ENCODE data around the gene FAM228B. TPM values are rescaled to one million over a fixed set of nuclear protein-coding genes. Genes with fewer than 3 reads are reported as not detected.

The FAM228B gene
- total and polyA plus RNA-seq, 9 of the 15 experiments (the other 6 are each of a cell fraction or from before 2014, with no cell fraction given), result 1.1 to 3.7 (median 2.6) TPM

DNA sequence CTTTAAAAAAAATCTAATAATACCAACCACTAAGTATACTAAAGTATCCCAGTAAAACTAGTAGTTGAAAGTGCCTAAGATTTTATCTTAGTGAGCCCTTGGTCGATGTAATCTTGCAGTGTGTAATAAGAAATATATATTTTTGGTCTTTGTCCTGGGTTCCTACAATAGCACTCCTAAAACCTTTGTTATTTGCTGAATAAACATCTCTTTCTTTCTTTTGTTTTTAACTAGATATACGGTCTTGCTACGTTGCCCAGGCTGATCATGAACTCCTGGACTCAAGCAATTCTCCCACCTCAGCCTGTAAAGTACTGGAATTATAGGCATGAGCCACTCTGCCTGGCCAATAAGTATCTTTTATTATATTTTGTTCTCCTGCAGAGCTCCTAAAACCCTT, 36.2 kb upstream of the FAM228B start:
- no peak for TF ChIP-seq FOXK2 (conservative IDR thresholded peaks at IDR 0.05 in 1 of 2, IDR thresholded peaks at IDR 0.05 in 1 of 2; ENCODE audit: low read depth in 2 of 2)
- TF ChIP-seq ZNF316 (IDR thresholded peaks at IDR 0.05), result peak; percentile 57; the same call in 1 of the 2 replicates
- peak; percentile 48 for TF ChIP-seq C11orf30 (IDR thresholded peaks at IDR 0.05; ENCODE audit: low read depth)
- Histone ChIP-seq H3K4me1 (replicated peaks in 1 of 2; ENCODE audit: control insufficient read depth in 2 of 2, insufficient read depth in 2 of 2, low read length in 2 of 2) (peaks cover 12 to 18% of the 10 kb centered on the region in 2 experiments; a peak in 4 of 5 replicates), H3K27ac (ENCODE audit: extremely low read depth, low read depth, low read length) (no peak overlapping the region), H2AFZ (ENCODE audit: low read depth, low read length) (no peak overlapping the region), H3K36me3 (ENCODE audit: control insufficient read depth, insufficient read depth, low read length) (peaks cover 6% of the 10 kb centered on the region; the same call in 2 of the 3 replicates), H3K27me3 (ENCODE audit: control insufficient read depth in 2 of 2, insufficient read depth in 2 of 2, low read length in 2 of 2) (no peaks in the 10 kb centered on the region), H3K4me3 (no peak overlapping the region), H3K4me2 (ENCODE audit: insufficient read depth, low read length) (no peak overlapping the region), H3K79me2 (ENCODE audit: control insufficient read depth, insufficient read depth, low read length) (no peaks in the 10 kb centered on the region; the same call in 2 of the 3 replicates), H3K9me3 (replicated peaks; ENCODE audit: control insufficient read depth, insufficient read depth, low read depth, low read length) (no peaks in the 10 kb centered on the region; the same call in 1 of the 2 replicates), H3K9me1 (ENCODE audit: control insufficient read depth, insufficient read depth, low read length) (no peaks in the 10 kb centered on the region), H3K9ac (ENCODE audit: insufficient read depth in 1 of 2, low read depth in 2 of 2, low read length in 2 of 2) (no peak overlapping the region), H4K20me1 (replicated peaks; ENCODE audit: control insufficient read depth, insufficient read depth, low read length) (no peaks in the 10 kb centered on the region)
- 41% methylated on average over 3 of the region's 3 CpGs for WGBS (ENCODE audit: insufficient coverage, low coverage, missing lambda C conversion rate)
- POLR2A ChIA-PET, result no interaction called here
- DNase-seq (ENCODE audit: extremely low read depth in 1 of 4, low spot score in 3 of 4) (no peak), ATAC-seq (no peak), FAIRE-seq (no peak)
- CTCF ChIA-PET (ENCODE audit: low intra/inter-chr PET ratio), result no interaction called here
- intact Hi-C loops (cut with micrococcal nuclease) (no loop called here), in situ Hi-C loops (cut with MboI) (no loop called here)
- BruUV-seq (replicated peaks), result no TSS peak

DNA sequence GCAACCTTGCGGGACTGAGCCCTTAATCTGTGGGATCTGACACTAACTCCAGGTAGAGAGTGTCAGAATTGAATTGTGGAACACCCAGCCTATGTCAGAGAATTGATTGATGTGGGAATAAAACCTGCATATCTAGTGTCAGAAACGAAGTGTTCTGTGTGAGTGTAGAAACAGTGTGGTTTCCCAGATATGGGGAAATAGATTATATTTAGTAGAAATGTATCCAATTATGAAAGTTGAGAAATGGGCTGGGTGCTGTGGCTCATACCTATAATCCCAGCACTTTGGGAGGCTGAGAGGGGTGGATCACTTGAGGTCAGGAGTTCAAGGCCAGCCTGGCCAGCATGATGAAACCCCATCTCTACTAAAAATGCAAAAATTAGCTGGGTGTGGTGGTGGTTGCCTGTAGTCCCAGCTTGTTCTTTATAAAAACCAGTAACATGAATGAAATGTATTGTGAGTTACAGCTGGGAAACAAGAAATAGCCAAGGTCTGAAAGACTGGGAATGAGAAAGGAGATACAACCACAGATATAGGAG, 34.4 kb upstream of the FAM228B start:
- Histone ChIP-seq H3K4me3 (no peak overlapping the region), H3K79me2 (ENCODE audit: control insufficient read depth, insufficient read depth, low read length) (no peaks in the 10 kb centered on the region), H3K27me3 (ENCODE audit: control insufficient read depth in 2 of 2, insufficient read depth in 2 of 2, low read length in 2 of 2) (no peaks in the 10 kb centered on the region), H3K9ac (ENCODE audit: insufficient read depth in 1 of 2, low read depth in 2 of 2, low read length in 2 of 2) (no peak overlapping the region), H3K9me1 (ENCODE audit: control insufficient read depth, insufficient read depth, low read length) (no peaks in the 10 kb centered on the region), H3K4me1 (replicated peaks in 1 of 2; ENCODE audit: control insufficient read depth in 2 of 2, insufficient read depth in 2 of 2, low read length in 2 of 2) (peaks cover 4 to 9% of the 10 kb centered on the region in 2 experiments; a peak in 4 of 5 replicates), H4K20me1 (replicated peaks; ENCODE audit: control insufficient read depth, insufficient read depth, low read length) (no peaks in the 10 kb centered on the region), H2AFZ (ENCODE audit: low read depth, low read length) (no peak overlapping the region), H3K27ac (ENCODE audit: extremely low read depth, low read depth, low read length) (no peak overlapping the region), H3K36me3 (ENCODE audit: control insufficient read depth, insufficient read depth, low read length) (no peaks in the 10 kb centered on the region), H3K4me2 (ENCODE audit: insufficient read depth, low read length) (no peak overlapping the region), H3K9me3 (replicated peaks; ENCODE audit: control insufficient read depth, insufficient read depth, low read depth, low read length) (no peaks in the 10 kb centered on the region; the same call in 1 of the 2 replicates)
- FAIRE-seq (no peak), ATAC-seq (no peak), DNase-seq (ENCODE audit: extremely low read depth in 1 of 4, low spot score in 3 of 4) (no peak)
- in situ Hi-C loops (cut with MboI), result no loop called here
- POLR2A ChIA-PET, result interaction anchor here (0.7 to 1.0 kb wide), 3 partner anchors 10 to 304 kb away, joined by 3 read pairs; no protein-coding TSS in a partner anchor
- no peak for TF ChIP-seq SAFB (IDR thresholded peaks at IDR 0.05; ENCODE audit: borderline replicate concordance, low read depth, low read length)
- TF ChIP-seq, protein P1, sequence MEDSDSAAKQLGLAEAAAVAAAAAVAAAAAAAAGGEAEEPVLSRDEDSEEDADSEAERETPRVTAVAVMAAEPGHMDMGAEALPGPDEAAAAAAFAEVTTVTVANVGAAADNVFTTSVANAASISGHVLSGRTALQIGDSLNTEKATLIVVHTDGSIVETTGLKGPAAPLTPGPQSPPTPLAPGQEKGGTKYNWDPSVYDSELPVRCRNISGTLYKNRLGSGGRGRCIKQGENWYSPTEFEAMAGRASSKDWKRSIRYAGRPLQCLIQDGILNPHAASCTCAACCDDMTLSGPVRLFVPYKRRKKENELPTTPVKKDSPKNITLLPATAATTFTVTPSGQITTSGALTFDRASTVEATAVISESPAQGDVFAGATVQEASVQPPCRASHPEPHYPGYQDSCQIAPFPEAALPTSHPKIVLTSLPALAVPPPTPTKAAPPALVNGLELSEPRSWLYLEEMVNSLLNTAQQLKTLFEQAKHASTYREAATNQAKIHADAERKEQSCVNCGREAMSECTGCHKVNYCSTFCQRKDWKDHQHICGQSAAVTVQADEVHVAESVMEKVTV (CRISPR knock-in tag; IDR thresholded peaks at IDR 0.05), result no peak
- TF ChIP-seq, protein P2, sequence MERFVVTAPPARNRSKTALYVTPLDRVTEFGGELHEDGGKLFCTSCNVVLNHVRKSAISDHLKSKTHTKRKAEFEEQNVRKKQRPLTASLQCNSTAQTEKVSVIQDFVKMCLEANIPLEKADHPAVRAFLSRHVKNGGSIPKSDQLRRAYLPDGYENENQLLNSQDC (CRISPR knock-in tag; IDR thresholded peaks at IDR 0.05), result no peak
- TF ChIP-seq, protein P3, sequence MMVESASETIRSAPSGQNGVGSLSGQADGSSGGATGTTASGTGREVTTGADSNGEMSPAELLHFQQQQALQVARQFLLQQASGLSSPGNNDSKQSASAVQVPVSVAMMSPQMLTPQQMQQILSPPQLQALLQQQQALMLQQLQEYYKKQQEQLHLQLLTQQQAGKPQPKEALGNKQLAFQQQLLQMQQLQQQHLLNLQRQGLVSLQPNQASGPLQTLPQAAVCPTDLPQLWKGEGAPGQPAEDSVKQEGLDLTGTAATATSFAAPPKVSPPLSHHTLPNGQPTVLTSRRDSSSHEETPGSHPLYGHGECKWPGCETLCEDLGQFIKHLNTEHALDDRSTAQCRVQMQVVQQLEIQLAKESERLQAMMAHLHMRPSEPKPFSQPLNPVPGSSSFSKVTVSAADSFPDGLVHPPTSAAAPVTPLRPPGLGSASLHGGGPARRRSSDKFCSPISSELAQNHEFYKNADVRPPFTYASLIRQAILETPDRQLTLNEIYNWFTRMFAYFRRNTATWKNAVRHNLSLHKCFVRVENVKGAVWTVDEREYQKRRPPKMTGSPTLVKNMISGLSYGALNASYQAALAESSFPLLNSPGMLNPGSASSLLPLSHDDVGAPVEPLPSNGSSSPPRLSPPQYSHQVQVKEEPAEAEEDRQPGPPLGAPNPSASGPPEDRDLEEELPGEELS (CRISPR knock-in tag; IDR thresholded peaks at IDR 0.05; ENCODE audit: borderline replicate concordance), result no peak
- TF ChIP-seq, protein P4, sequence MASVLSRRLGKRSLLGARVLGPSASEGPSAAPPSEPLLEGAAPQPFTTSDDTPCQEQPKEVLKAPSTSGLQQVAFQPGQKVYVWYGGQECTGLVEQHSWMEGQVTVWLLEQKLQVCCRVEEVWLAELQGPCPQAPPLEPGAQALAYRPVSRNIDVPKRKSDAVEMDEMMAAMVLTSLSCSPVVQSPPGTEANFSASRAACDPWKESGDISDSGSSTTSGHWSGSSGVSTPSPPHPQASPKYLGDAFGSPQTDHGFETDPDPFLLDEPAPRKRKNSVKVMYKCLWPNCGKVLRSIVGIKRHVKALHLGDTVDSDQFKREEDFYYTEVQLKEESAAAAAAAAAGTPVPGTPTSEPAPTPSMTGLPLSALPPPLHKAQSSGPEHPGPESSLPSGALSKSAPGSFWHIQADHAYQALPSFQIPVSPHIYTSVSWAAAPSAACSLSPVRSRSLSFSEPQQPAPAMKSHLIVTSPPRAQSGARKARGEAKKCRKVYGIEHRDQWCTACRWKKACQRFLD (CRISPR knock-in tag; IDR thresholded peaks at IDR 0.05), result no peak
- TF ChIP-seq LARP7 (IDR thresholded peaks at IDR 0.05), result no peak
- TF ChIP-seq MEF2D (tag; conservative IDR thresholded peaks at IDR 0.05; ENCODE audit: low read depth), result no peak
- CTCF ChIA-PET (ENCODE audit: low intra/inter-chr PET ratio), result no interaction called here
- intact Hi-C loops (cut with micrococcal nuclease), result no loop called here
- no TSS peak for BruUV-seq (replicated peaks)
- WGBS (ENCODE audit: insufficient coverage, low coverage, missing lambda C conversion rate), result 27% methylated on average over 2 of the region's 2 CpGs
